GM12872 (cell line): ENCODE measurements around the gene SMOC1.

Experiments
- TF ChIP-seq, protein P1 (sequence below): IDR thresholded peaks from 3 replicates; pipeline ENCODE4 v1.5.1; 2011; ENCODE audit warnings: low read depth, mild to moderate bottlenecking, low read length, moderate library complexity; ENCODE audit not compliant: insufficient read depth

SMOC1 gene

DNA sequence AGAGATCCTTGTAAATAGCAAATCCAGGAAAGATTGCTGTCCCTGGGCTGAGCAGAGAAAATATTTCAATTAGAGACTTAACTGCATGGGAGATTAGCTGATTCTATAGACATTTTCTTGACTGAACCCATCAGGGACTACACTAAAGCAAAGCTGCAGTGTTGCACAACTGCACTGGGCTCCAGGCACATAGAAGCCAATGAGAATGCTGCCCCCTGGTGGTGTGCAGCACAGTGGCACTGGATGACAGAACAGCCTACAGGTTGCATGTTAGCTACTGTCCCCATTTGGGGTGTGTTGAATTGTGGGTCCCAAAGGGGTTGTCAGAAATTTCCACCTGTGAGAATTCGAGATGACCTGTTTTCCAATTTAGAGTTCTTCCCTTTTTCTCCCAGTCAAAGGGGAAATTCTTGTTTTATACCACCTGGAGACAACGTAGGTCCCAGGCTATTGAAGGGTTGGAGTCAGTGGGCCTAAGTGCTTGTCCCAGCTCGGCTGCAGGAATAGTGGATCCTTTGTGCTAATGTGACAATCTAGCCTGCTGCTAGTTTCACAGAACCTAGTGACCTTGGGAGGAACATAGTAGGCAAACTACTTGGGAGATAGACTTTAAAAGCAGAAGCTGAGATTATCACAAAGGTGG lies 194.8 kb downstream of the SMOC1 start:
- TF ChIP-seq, protein P1, sequence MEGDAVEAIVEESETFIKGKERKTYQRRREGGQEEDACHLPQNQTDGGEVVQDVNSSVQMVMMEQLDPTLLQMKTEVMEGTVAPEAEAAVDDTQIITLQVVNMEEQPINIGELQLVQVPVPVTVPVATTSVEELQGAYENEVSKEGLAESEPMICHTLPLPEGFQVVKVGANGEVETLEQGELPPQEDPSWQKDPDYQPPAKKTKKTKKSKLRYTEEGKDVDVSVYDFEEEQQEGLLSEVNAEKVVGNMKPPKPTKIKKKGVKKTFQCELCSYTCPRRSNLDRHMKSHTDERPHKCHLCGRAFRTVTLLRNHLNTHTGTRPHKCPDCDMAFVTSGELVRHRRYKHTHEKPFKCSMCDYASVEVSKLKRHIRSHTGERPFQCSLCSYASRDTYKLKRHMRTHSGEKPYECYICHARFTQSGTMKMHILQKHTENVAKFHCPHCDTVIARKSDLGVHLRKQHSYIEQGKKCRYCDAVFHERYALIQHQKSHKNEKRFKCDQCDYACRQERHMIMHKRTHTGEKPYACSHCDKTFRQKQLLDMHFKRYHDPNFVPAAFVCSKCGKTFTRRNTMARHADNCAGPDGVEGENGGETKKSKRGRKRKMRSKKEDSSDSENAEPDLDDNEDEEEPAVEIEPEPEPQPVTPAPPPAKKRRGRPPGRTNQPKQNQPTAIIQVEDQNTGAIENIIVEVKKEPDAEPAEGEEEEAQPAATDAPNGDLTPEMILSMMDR: peak; percentile 94

GRCh38 chr14:70077005-70077404 lies 197.8 kb downstream of the SMOC1 start:
- TF ChIP-seq, protein P1: no peak

- TF ChIP-seq, protein P1: no peak
Measured at GRCh38 chr14:70077720-70078119, 198.5 kb downstream of the SMOC1 start.

DNA sequence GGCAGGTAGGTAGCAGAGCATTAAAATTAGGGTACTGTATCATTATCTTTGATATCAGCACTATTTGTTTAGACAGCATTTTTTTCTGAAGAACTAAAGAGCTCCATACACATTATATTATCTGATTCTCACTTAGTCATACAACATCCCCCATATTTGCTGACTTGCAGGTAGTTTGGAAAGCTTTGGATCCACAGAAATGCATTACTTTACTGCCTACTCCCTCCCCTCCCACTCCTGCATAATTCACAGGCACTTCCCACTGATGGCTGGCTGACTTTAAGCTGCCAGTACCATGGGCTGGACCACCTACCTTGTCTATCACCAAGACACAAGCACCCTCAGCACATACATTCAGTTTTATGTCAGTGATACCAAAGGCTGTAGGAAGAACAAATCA lies 199.1 kb downstream of the SMOC1 start:
- TF ChIP-seq, protein P1: no peak

GRCh38 chr14:70080076-70080475 lies 200.9 kb downstream of the SMOC1 start:
- TF ChIP-seq, protein P1: no peak
